Endothelial cell of umbilical vein (primary cell): ENCODE measurements around the gene SCAF8. TPM values are rescaled to one million over a fixed set of nuclear protein-coding genes. Genes with fewer than 3 reads are reported as not detected.

Experiments used
- BruUV-seq: library from RNA; stranded (reverse); fragments of 400-500 nt; replicated peaks from 2 replicates; lab custom pipeline; 2021; lab: Mats Ljungman, UMichigan
- CTCF ChIA-PET: fragments of 300-600, 350-600 bp; sonication (Branson Sonifier 250); formaldehyde crosslinking; loops from one replicate; lab custom pipeline; 2021; ENCODE audit warnings: antibody characterized with exemption, inconsistent platforms; lab: Charles Lee
- POLR2A ChIA-PET: fragments of 300-600, 350-600 bp; sonication (Branson Sonifier 250); formaldehyde crosslinking; loops from one replicate; lab custom pipeline; 2021; ENCODE audit warnings: antibody characterized with exemption, inconsistent platforms; lab: Charles Lee
- DNase-seq: peaks from one replicate; pipeline ENCODE4 v3.0.0-alpha.2; 2011; ENCODE audit warnings: low read depth, low spot score
- FAIRE-seq: peaks from 2 replicates; lab custom pipeline; 2011; peaks lifted over from hg19 to GRCh38; lab: Jason Lieb, UNC
- H2AFZ ChIP-seq: 2 replicates; pipeline ENCODE4 v1.6.0; 2012; ENCODE audit warnings: low read depth, low read length, control low read depth, inconsistent platforms
- H3K27ac ChIP-seq: 2 replicates; pipeline ENCODE4 v1.5.1; 2011; ENCODE audit warnings: low read depth, mild to moderate bottlenecking, control low read depth, low read length, moderate library complexity; ENCODE audit not compliant: insufficient read depth
- H3K27me3 ChIP-seq, 2 experiments: 2 replicates each; pipeline versions ENCODE4 v1.6.0 to v1.6.1; 2011; ENCODE audit warnings: low read length in 2 of 2, mixed read lengths in 1 of 2; ENCODE audit not compliant: control insufficient read depth in 2 of 2, insufficient read depth in 2 of 2
- H3K36me3 ChIP-seq, 2 experiments: 2 replicates in 1 of 2; 3 replicates in 1 of 2; pipeline ENCODE4 v1.5.1; 2011; ENCODE audit warnings: low read length in 2 of 2, mild to moderate bottlenecking in 1 of 2, moderate library complexity in 1 of 2; ENCODE audit not compliant: control insufficient read depth in 2 of 2, insufficient read depth in 2 of 2; ENCODE audit errors: extremely low read depth in 1 of 2
- H3K4me1 ChIP-seq: 3 replicates; pipeline ENCODE4 v1.5.1; 2011; ENCODE audit warnings: mild to moderate bottlenecking, low read length; ENCODE audit not compliant: control insufficient read depth, insufficient read depth; ENCODE audit errors: extremely low read depth
- H3K4me2 ChIP-seq: 2 replicates; pipeline ENCODE4 v1.6.1; 2011; ENCODE audit warnings: low read length, control low read depth, mixed read lengths; ENCODE audit not compliant: insufficient read depth
- H3K4me3 ChIP-seq, 3 experiments: fragments of 200-600 bp in 1 of 3; sonication (generic), shearing (Covaris generic) in 1 of 3; replicated peaks in 1 of 3; 2 replicates each; pipeline ENCODE4 v1.5.1; 2011 to 2016; ENCODE audit warnings: control low read depth in 3 of 3, low read length in 3 of 3, mild to moderate bottlenecking in 2 of 3, inconsistent platforms in 1 of 3, low read depth in 1 of 3, moderate library complexity in 1 of 3; ENCODE audit not compliant: insufficient read depth in 1 of 3
- H3K79me2 ChIP-seq: 2 replicates; pipeline ENCODE4 v1.6.0; 2012; ENCODE audit warnings: low read length, inconsistent platforms; ENCODE audit not compliant: control insufficient read depth, insufficient read depth
- H3K9ac ChIP-seq: replicated peaks from 2 replicates; pipeline ENCODE3; 2011; ENCODE audit warnings: low read length, control low read depth; ENCODE audit not compliant: insufficient read depth; ENCODE audit errors: extremely low read depth
- H3K9me1 ChIP-seq: replicated peaks from 3 replicates; pipeline ENCODE4 v1.6.0; 2011; ENCODE audit warnings: mild to moderate bottlenecking, low read length; ENCODE audit not compliant: control insufficient read depth, insufficient read depth; ENCODE audit errors: extremely low read depth
- H3K9me3 ChIP-seq: replicated peaks from 2 replicates; pipeline ENCODE4 v1.5.1; 2012; ENCODE audit warnings: low read length, inconsistent platforms; ENCODE audit not compliant: control insufficient read depth, insufficient read depth
- H4K20me1 ChIP-seq: replicated peaks from 2 replicates; pipeline ENCODE3; 2011; ENCODE audit warnings: mild to moderate bottlenecking, low read length; ENCODE audit not compliant: control insufficient read depth, insufficient read depth; ENCODE audit errors: extremely low read depth
- EZH2 ChIP-seq: IDR thresholded peaks from 2 replicates; pipeline ENCODE4 v1.6.1; 2012; ENCODE audit warnings: borderline replicate concordance, low read depth, mild to moderate bottlenecking, moderate library complexity, low read length, inconsistent platforms; ENCODE audit not compliant: severe bottlenecking
- FOS ChIP-seq: IDR thresholded peaks from 2 replicates; pipeline ENCODE4 v1.6.1; 2011; ENCODE audit warnings: mild to moderate bottlenecking, low read length, moderate library complexity, borderline replicate concordance; ENCODE audit not compliant: insufficient read depth
- GATA2 ChIP-seq: IDR thresholded peaks from 2 replicates; pipeline ENCODE4 v1.7.0; 2011; ENCODE audit warnings: low read depth, mild to moderate bottlenecking, moderate library complexity, mixed read lengths, low read length; ENCODE audit not compliant: insufficient read length, insufficient read depth
- JUN ChIP-seq: IDR thresholded peaks from 2 replicates; pipeline ENCODE4 v1.6.1; 2011; ENCODE audit warnings: borderline replicate concordance, low read depth; ENCODE audit not compliant: insufficient read length, insufficient read depth
- MYC ChIP-seq: IDR thresholded peaks from one replicate; pipeline ENCODE4 v1.6.1; 2011; ENCODE audit warnings: mild to moderate bottlenecking, low read depth, low read length
- dilution Hi-C: fragments of 300-500 bp; cut with MboI; formaldehyde crosslinking; loops from one replicate; pipeline ENCODE4 v1.15.0; 2019; ENCODE audit warnings: low sequenced_read_pairs; ENCODE audit not compliant: extremely low pct_ligation_motif_present
- intact Hi-C: fragments of 100-400 bp; cut with micrococcal nuclease; formaldehyde crosslinking; loops from one replicate; pipeline ENCODE4 v1.10.0; 2022
- polyA plus RNA-seq, 4 experiments: library from polyadenylated mRNA; depleted of rRNA in 3 of 4; stranded (reverse) in 3 of 4; unstranded in 1 of 4; fragments of >200 nt; gene quantifications; 2 replicates each; pipeline versions ENCODE4 v1.2.1 to v1.2.3, GENCODE V29; 2011 to 2012; ENCODE audit warnings: missing spikeins in 1 of 4
- total RNA-seq: library from RNA; stranded (reverse); gene quantifications from 2 replicates; pipeline ENCODE4 v1.2.3, GENCODE V29; 2021
- TF ChIP-seq, protein P1 (sequence below): IDR thresholded peaks from 2 replicates; pipeline ENCODE4 v1.6.1; 2011; ENCODE audit not compliant: insufficient read depth, insufficient read length

SCAF8 gene
- total and polyA plus RNA-seq, 2 donors (not counting 3 experiments of a cell fraction or from before 2014, with no cell fraction given), result 11.7 to 37.8 TPM

DNA sequence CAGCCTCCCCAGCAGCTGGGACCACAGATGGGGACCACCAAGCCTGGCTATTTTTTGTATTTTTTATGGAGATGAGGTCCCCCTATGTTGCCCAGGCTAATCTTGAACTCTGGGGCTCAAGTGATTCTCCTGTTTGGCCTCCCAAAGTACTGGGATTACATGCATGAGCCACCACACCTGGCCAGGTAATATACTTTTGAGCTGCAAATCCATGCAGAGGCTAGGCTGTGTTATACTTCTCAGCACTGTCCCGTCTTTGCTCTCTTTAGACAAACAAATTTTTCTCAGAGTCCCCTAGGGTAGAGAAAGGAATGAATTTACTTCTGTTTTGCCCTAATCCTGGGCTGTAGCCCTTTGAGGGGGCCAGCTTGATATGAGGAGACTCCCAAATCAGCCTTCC lies 13.4 kb upstream of the SCAF8 start:
- Histone ChIP-seq H3K9me3 (no peaks in the 10 kb centered on the region), H3K27me3 (no peaks in the 10 kb centered on the region), H3K36me3 (no peaks in the 10 kb centered on the region), H3K4me3 (no peak overlapping the region), H3K79me2 (no peaks in the 10 kb centered on the region), H3K4me2 (no peak overlapping the region), H4K20me1 (no peaks in the 10 kb centered on the region), H3K4me1 (no peaks in the 10 kb centered on the region), H3K27ac (no peak overlapping the region), H2AFZ (no peak overlapping the region), H3K9ac (no peak overlapping the region), H3K9me1 (no peaks in the 10 kb centered on the region)
- ChIA-PET CTCF (interaction anchor here (0.5 to 1.9 kb wide), 3 partner anchors 44 to 110 kb away, joined by 3 to 8 read pairs (median 3); no protein-coding TSS in a partner anchor), POLR2A (no interaction called here)
- no TSS peak for BruUV-seq
- DNase-seq (no peak), FAIRE-seq (no peak)
- TF ChIP-seq FOS (no peak), GATA2 (no peak), EZH2 (no peak), JUN (no peak)
- TF ChIP-seq, protein P1, sequence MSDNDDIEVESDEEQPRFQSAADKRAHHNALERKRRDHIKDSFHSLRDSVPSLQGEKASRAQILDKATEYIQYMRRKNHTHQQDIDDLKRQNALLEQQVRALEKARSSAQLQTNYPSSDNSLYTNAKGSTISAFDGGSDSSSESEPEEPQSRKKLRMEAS, result no peak
- dilution Hi-C loops (no loop called here), intact Hi-C loops (no loop called here)

DNA sequence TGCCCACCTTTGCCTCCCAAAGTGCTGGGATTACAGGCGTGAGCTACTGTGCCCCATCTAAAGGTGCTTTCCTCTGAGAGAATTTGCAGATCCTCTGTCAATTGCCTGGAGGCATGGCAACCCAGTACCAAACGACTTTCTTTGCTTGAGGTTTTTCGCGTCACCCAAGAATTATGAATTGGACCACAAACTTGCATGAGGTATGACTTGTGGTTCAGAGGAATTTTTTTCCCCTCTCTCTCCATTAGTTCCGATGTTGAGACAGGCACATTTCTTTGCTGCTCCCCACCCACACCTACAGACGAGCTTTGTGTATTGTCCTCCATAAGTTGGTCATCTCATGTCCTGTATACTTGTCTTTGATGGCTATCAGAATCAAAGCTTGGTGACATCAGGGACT lies 11.8 kb upstream of the SCAF8 start:
- no peak for DNase-seq
- Histone ChIP-seq H3K4me3 (no peak overlapping the region), H3K36me3 (no peaks in the 10 kb centered on the region), H3K4me1 (no peaks in the 10 kb centered on the region), H3K27me3 (no peaks in the 10 kb centered on the region), H3K9me3 (no peaks in the 10 kb centered on the region), H3K79me2 (no peaks in the 10 kb centered on the region), H3K27ac (no peak overlapping the region), H3K9ac (no peak overlapping the region), H3K4me2 (no peak overlapping the region), H2AFZ (no peak overlapping the region), H3K9me1 (no peaks in the 10 kb centered on the region), H4K20me1 (no peaks in the 10 kb centered on the region)
- dilution Hi-C loops (no loop called here), intact Hi-C loops (no loop called here)
- ChIA-PET CTCF (no interaction called here), POLR2A (no interaction called here)
- no TSS peak for BruUV-seq
- FAIRE-seq, result no peak
- no peak for TF ChIP-seq MYC
- TF ChIP-seq, protein P1, result no peak
- no peak for TF ChIP-seq JUN
- no peak for TF ChIP-seq GATA2
